ENCODE data around the gene CGB1.

CGB1 gene

DNA sequence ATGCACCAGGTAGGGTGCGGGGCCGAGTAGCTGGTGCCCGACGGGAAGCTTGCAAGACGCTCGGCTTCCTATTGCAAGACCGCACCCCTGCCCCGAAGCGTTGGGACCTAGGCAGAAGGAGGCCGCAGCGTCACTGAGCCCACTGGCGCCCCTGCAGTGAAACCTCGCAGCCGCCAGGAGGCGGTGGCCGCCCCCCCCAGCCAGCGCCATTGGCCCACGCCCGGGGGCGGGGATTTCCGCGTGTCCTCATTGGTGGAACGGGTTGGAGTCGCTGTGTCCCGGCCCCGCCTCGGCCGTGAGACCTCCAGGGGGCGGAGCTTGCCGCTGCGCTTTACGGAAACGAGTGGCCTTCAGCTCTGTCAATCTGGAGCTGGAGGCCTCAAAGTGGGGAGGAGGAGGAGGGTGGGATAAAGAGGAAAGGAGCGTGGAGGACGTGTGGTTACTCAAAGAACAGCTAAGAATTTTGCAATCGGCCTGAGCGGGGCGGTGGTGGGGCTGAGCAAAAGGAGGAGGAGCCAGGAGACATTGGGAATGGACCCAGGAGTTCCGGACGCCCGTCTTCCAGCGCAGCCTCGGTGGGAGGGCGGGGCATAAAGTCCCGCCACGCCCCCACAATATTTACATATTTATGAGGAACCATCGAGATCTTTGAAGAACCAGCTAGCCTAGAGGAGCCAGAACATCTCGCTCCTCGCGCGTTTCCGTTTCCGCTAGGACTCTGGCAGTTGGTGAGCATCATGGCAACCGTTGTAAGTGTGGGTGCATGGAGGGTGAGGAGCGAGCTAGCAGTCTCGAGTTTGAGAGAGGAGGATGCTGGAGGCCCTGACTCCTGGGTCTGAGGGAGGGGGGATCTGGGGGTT lies 43.3 kb downstream of the CGB1 start, which contains the start of the genes GYS1 and RUVBL2:
GYS1 (minus strand) TSS at position 135 of the 860 bp plus-strand sequence. CDS start 197 bp downstream, outside the sequence.
RUVBL2 (plus strand) TSS at position 713 of the 860 bp plus-strand sequence; CDS start at position 738, 25 bp downstream.
- H3K36me3 ChIP-seq = peaks cover 7% of the 10 kb centered on the region; the same call in 1 of the 2 replicates
- H3K4me1 ChIP-seq = no peaks in the 10 kb centered on the region
- H3K4me3 ChIP-seq (ENCODE audit: low read depth, low read length) = peak within 1 kb of the TSS; percentile 78
- no peaks in the 10 kb centered on the region for H3K27me3 ChIP-seq
- TF ChIP-seq, protein P1, sequence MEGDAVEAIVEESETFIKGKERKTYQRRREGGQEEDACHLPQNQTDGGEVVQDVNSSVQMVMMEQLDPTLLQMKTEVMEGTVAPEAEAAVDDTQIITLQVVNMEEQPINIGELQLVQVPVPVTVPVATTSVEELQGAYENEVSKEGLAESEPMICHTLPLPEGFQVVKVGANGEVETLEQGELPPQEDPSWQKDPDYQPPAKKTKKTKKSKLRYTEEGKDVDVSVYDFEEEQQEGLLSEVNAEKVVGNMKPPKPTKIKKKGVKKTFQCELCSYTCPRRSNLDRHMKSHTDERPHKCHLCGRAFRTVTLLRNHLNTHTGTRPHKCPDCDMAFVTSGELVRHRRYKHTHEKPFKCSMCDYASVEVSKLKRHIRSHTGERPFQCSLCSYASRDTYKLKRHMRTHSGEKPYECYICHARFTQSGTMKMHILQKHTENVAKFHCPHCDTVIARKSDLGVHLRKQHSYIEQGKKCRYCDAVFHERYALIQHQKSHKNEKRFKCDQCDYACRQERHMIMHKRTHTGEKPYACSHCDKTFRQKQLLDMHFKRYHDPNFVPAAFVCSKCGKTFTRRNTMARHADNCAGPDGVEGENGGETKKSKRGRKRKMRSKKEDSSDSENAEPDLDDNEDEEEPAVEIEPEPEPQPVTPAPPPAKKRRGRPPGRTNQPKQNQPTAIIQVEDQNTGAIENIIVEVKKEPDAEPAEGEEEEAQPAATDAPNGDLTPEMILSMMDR (IDR thresholded peaks at IDR 0.05; ENCODE audit: low read depth, low read length) = peak; percentile 67
- no peaks in the 10 kb centered on the region for H3K9me3 ChIP-seq
- peak; percentile 100 for DNase-seq

DNA sequence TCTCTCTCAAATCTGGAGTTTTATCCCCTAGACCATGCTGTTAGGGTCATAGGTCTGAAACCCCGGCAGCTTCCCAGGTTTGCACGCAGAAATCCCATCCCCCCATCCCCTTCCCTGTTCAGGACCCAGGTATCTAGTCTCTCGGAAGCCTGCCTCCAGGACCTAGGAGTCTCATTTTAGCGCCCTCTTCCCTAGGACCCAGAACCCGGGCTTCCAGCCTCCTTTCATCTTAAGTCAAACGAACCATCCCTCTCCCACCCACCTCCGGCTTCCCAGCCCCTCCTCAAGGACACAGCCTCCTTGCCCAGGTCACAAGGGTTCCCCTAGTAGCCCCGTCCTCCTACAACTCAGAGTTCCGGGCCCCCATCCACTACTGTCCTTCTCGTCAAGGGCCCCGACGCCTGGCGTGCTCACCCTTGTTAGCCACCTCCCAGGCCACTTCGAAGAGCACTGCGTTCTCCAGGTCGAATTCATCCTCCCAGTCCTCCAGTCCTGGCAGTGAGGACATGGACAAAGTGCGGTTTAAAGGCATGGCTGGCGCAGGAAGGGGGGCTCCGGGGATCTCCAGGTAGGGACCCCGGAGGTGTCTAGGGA lies 44.0 kb downstream of the CGB1 start:
- no peaks in the 10 kb centered on the region for H3K27me3 ChIP-seq
- TF ChIP-seq, protein P1 (IDR thresholded peaks at IDR 0.05; ENCODE audit: low read depth, low read length) = no peak
- no peaks in the 10 kb centered on the region for H3K9me3 ChIP-seq
- H3K4me1 ChIP-seq = no peaks in the 10 kb centered on the region
- no peak for DNase-seq
- peak overlapping the region; percentile 78 for H3K4me3 ChIP-seq (ENCODE audit: low read depth, low read length)
- H3K36me3 ChIP-seq = peaks cover 7% of the 10 kb centered on the region; the same call in 1 of the 2 replicates

DNA sequence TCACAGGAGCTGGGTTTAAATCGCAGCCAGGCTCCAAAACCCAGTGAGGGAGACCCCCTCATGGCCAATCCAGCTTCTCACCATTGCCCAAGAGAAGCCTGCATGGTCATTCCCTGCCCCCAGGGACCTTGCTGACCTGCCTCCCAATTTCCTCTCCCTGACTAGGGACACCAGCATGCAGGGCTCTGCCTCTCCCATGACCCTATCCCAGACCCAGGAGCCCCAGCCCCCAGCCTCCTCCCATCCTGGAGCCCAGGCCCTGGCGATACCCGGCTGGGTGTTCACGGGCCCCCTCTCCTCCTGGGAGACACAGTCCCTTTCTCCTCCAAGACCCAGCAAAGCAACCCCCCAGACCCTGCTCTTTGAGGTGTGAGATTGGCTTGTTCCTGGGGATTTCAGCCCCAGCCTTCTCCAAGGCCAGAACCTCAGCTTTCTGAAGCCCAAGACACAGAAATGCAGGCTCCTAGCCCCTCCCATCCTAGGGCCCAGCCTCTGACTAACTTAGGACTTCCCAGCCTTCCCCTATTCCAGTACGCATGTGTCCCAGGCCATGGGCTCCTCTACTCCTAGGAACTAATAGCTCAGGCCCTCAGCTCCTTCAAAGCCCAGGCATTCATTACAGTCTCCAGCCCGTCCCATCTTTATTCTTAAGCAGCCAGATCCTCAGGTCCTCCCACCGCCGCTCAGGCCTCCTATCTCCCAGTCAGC lies 44.7 kb downstream of the CGB1 start:
- Histone ChIP-seq H3K27me3 (no peaks in the 10 kb centered on the region), H3K4me1 (no peaks in the 10 kb centered on the region), H3K9me3 (no peaks in the 10 kb centered on the region), H3K36me3 (peaks cover 7% of the 10 kb centered on the region; the same call in 1 of the 2 replicates), H3K4me3 (ENCODE audit: low read depth, low read length) (peak overlapping the region; percentile 78)
- TF ChIP-seq, protein P1 (IDR thresholded peaks at IDR 0.05; ENCODE audit: low read depth, low read length) = no peak
- no peak for DNase-seq

DNA sequence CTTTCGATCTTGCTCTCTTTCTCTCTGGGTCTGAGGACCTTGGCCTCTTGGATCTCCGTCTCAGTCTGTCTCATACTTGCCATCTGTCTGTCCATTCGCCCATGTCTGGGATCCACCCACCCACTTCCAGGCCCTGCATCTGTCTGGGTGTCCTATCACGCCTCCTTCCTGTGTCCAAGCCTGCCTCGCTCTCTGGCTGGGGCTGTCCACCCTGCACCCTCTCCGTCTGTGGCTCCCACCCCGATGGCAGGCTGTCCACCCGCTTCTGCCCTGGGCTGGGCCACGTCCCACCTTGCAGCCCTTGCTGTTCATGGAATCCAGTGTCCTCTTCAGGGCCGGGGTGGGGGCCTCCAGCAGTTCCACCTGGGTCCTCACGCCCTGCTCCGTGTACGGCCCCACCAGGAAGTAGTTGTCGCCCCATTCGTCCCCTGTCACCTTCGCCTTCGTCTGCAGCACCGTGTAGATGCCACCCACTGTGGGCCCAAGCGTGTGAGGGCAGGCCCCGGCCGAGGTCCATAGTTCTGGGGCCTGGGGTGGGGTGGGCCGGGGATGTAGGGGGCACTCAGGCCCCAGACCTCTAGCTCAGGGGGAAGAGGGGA lies 45.6 kb downstream of the CGB1 start:
- Histone ChIP-seq H3K36me3 (peaks cover 7% of the 10 kb centered on the region; the same call in 1 of the 2 replicates), H3K27me3 (no peaks in the 10 kb centered on the region), H3K4me1 (no peaks in the 10 kb centered on the region), H3K4me3 (ENCODE audit: low read depth, low read length) (no peak overlapping the region), H3K9me3 (no peaks in the 10 kb centered on the region)
- no peak for DNase-seq
- TF ChIP-seq, protein P1 (IDR thresholded peaks at IDR 0.05; ENCODE audit: low read depth, low read length) = no peak

DNA sequence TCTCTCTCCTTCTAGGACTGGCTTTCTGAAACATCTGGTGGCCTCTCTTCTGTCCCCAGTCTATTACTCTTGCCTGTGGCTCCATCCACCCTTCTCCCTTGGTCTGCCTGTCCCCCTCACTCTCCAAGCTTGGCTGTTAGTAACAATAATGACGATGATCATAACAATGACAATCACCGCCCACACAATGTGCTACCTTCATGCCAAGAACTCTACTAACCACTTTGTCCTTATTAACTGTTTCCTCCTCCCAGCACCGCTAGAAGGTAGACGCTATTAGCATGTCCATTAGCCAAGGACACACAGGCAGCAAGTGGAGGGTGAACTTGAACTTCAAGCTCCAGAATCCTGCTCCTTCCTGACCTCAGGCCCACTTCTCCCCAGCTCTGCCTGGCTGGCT lies 46.3 kb downstream of the CGB1 start:
- no peaks in the 10 kb centered on the region for H3K4me1 ChIP-seq
- no peaks in the 10 kb centered on the region for H3K27me3 ChIP-seq
- no peak for DNase-seq
- H3K9me3 ChIP-seq = no peaks in the 10 kb centered on the region
- TF ChIP-seq, protein P1 (IDR thresholded peaks at IDR 0.05; ENCODE audit: low read depth, low read length) = no peak
- H3K4me3 ChIP-seq (ENCODE audit: low read depth, low read length) = no peak overlapping the region
- H3K36me3 ChIP-seq = peaks cover 12% of the 10 kb centered on the region; the same call in 1 of the 2 replicates
